22Rv1 (cell line): ENCODE data around the gene EGFLAM.
"Not testable (repeated sequence)": the region's sequence is repeated elsewhere in the genome, so short reads cannot be mapped to it uniquely, and the experiment has no call there.

Experiments
- H3K27ac ChIP-seq: fragments of 450-650 bp; 2 replicates; pipeline ENCODE4 v1.5.1; 2017
- CTCF ChIP-seq: fragments of 450-650 bp; IDR thresholded peaks from 2 replicates; pipeline ENCODE4 v1.5.1; 2017; ENCODE audit warnings: mild to moderate bottlenecking
- ZFX ChIP-seq: fragments of 450-650 bp; IDR thresholded peaks from 2 replicates; pipeline ENCODE4 v1.6.1; 2017; ENCODE audit warnings: antibody characterized with exemption, borderline replicate concordance

Gene EGFLAM

GRCh38 chr5:38323645-38324295 lies 65.4 kb downstream of the EGFLAM start:
- H3K27ac ChIP-seq = no peak overlapping the region
- TF ChIP-seq CTCF (no peak), ZFX (no peak)

GRCh38 chr5:38329132-38329715 lies 70.9 kb downstream of the EGFLAM start:
- TF ChIP-seq CTCF = no peak
- no peak for TF ChIP-seq ZFX
- no peak overlapping the region for H3K27ac ChIP-seq

- no peak overlapping the region for H3K27ac ChIP-seq
- TF ChIP-seq CTCF (no peak), ZFX (no peak)
These were observed 71.8 kb downstream of the EGFLAM start for GRCh38 chr5:38330207-38330606.

GRCh38 chr5:38331831-38332230 lies 73.5 kb downstream of the EGFLAM start:
- no peak overlapping the region for H3K27ac ChIP-seq
- TF ChIP-seq CTCF (no peak), ZFX (no peak)

GRCh38 chr5:38333181-38333580 lies 74.8 kb downstream of the EGFLAM start:
- not testable (repeated sequence) for H3K27ac ChIP-seq

- TF ChIP-seq CTCF = no peak
- H3K27ac ChIP-seq = no peak overlapping the region
These were observed 80.1 kb downstream of the EGFLAM start for GRCh38 chr5:38338455-38338854.

- TF ChIP-seq ZFX (no peak), CTCF (no peak)
- H3K27ac ChIP-seq = no peak overlapping the region
These were observed 81.1 kb downstream of the EGFLAM start for GRCh38 chr5:38339446-38339845.

GRCh38 chr5:38341056-38341455 lies 82.7 kb downstream of the EGFLAM start:
- TF ChIP-seq ZFX (no peak), CTCF (no peak)
- H3K27ac ChIP-seq = no peak overlapping the region
